Heart left ventricle (tissue), 13 donors: ENCODE measurements around the gene CTNNA3.

ENCODE experiments used
- CTCF ChIP-seq, 12 donors: fragments of 200-600 bp; sonication (generic) in 4 of 12; IDR thresholded peaks; one replicate each; pipeline versions ENCODE4 v1.5.0 to v1.8.0; 2018 to 2022; ENCODE audit warnings: antibody characterized with exemption in 12 of 12, mild to moderate bottlenecking in 5 of 12
- POLR2A ChIP-seq, 2 donors: fragments of 450-650 bp; IDR thresholded peaks; one replicate each; pipeline ENCODE4 v1.6.1; 2017; ENCODE audit warnings: antibody characterized with exemption in 2 of 2, mild to moderate bottlenecking in 2 of 2, moderate library complexity in 2 of 2
- donor health status: ischemic (EF 13 %, LVEDD 7.1; RV severe dilation, severe dysfunction).
- donor health status: DM: no; HTN: yes; CAD: no.
- donor health status: DM: no; HTN: no; CAD: no.
- donor health status: ischemic (EF 25% LVEDD 6.9; RV normal size, moderate dysfunction).
- donor health status: ischemic (EF 25% LVEDD 5.7; RV mildly dilated, moderate dysfunction).
- donor health status: ischemic (EF 35%, LVEDD 5.7; RV mildly dilated, moderate dysfunction).
- donor health status: nonischemic (EF 11% LVEDD 7.7; RV severe dilation, severe dysfunction).
- donor health status: DM: yes; HTN: yes; CAD: no.
- donor health status: PGD.
- donor health status: ischemic (EF 29% LVEDD 5.4; RV normal size, mild dysfunction).
- donor health status: nonischemic (EF 23%, LVEDD 6.1; RV moderate dilation, normal function).

GRCh38 chr10:67296926-67297325, 399.1 kb downstream of the CTNNA3 start:
- TF ChIP-seq POLR2A (IDR thresholded peaks at IDR 0.05), result no peak
- TF ChIP-seq CTCF (IDR thresholded peaks at IDR 0.05), result no peak
